Endometrial microvascular endothelial cells (primary cell): ENCODE results near the gene CHI3L1. TPM values are rescaled to one million over a fixed set of nuclear protein-coding genes. Genes with fewer than 3 reads are reported as not detected.

ENCODE experiments used
- in situ Hi-C: cut with HindIII; loops from 2 replicates; pipeline ENCODE4 v1.10.0; 2017; ENCODE audit warnings: low sequenced_read_pairs, low pct_unique_long_range_greater_than_20kb; ENCODE audit errors: inconsistent ontology term
- total RNA-seq: library from RNA; depleted of rRNA; stranded (reverse); fragments of >200 nt; gene quantifications from one replicate; pipeline ENCODE4 v1.2.3, GENCODE V29; 2015; ENCODE audit errors: inconsistent ontology term

Gene CHI3L1
- total RNA-seq, 1 donor from 2014 or later, result not detected

DNA sequence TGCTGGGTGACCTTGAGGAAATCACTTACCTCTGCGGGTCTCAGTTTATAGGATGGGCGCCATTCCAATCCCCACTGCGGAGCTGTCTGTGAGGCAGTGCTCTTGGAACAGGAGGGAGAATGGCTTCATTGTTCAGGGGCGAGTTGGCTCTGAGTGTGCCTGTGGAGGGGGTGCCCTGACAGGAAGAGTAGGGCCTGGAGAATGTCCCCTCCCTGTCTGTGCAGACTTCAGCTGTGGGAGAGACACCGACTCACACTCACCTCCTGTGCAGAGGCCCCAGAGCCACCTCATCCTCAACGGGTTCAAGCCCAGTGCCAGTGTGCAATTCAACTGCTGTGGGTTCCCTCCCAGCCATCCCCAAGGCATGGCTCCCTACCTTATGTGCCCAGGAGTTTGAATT is 41.8 kb downstream of the CHI3L1 start:
- in situ Hi-C loops, result loop anchor here (25.0 kb wide), 1 partner anchor 107 kb away; the partner anchor contains the start of gene PPFIA4

DNA sequence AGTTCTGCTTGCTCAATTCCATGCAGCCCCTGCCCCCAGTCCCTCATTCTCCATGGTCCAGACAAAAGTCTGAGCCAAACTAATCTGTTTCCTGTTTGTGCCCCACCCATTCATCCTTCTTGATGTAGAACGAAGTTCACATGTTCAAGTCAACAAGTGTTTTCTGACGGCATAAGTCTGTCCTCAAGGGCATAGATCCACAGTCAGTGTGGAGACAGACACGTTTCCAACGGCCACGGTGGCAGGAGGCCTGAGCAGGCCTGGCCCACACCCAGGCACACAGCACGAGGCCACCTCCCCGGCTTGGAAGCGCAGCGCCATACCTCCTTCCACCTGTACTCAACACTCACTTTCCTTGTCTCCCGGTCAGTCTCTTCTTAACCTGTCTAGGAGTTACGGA is 42.9 kb downstream of the CHI3L1 start:
- in situ Hi-C loops, result loop anchor here (25.0 kb wide), 1 partner anchor 106 kb away; the partner anchor contains the start of gene PPFIA4

DNA sequence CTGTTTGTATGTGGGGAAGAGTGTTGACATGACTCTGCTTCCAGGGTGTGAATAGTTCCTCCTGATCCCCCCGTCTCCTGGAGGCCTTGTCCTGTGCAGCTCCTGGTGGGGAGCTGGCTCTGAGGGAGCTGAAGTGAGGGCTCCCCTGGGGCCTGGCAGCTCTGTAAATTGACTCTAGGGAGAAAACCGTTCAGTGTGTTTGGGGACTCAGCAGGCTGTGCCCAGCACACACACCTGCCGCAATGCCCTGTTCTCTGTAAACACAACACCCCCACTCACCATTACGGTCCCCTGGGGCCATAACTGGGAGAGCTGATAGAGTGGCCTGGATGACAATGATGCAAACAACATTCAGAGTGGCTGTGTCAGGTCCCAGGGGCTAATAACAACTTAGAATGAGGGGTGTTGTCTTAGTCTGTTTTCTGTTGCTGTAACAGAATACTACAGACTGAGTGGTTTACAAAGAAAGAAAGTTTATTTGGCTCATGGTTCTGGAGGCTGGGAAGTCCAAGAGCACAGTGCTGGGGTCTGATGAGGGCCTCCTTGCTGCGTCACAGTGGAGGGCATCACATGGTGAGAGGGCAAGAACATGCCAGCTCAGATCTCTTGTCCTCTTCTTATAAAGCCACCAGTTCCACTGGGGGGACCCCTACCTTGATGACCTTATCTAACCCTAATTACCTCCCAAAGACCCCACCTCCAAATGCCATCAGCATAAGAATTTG is 43.7 kb downstream of the CHI3L1 start:
- in situ Hi-C loops, result loop anchor here (25.0 kb wide), 1 partner anchor 106 kb away; the partner anchor contains the start of gene PPFIA4

DNA sequence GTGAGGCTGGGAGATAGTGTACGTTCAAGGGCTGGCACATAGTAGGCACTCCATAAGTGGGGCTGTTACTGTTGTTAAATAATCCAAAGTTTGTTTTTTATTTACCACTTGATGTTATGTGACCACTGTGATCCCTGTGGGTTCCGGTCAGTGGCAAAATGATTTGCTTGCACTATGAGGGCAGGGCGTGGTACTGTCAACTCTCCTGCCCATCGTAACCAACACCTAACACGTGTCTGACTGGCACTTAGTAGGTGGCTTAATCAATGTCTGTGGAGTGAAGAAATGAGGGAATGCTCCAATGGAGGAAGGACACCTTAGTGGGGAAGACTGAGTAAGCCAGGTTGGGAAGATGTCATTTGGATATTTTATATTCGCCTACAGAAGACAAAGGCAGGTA is 44.4 kb downstream of the CHI3L1 start:
- in situ Hi-C loops, result loop anchor here (25.0 kb wide), 1 partner anchor 105 kb away; the partner anchor contains the start of gene PPFIA4

DNA sequence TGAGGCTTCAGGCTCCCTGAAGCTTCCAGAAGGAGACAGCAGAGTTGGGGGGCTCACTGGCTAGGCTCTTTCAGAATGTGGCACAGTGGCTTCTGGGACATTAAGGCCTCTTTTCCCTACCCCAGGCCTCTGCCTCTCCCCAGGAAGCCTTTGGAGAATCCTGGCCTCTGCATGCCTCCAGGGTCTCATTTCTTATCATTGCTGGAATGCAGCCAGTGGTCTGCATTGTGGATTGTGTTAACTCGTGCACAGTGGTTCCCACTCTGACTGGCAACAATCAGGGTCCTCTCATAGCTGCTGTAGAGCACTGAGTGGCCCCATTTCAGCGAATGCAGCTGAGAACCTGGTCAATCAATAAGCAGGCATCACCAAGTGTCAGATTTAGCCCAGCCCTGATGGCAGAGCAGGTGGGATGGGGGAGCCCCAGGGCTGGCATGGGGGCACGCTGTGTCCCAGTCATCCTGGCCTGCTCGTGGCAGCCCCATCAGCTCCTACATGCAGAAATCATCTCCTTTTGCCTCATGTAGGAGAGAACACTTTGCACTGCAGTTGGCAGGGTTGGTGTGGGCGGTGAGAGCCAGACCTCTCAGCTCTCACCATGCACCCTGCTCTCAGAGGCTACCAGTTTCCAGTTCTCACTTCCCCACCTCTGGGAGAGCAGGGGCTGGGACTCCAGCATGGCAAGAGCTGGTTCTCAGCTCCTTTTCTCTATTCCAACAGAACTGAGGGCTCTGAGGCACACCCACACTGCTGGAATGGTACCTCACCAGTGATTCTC is 45.6 kb downstream of the CHI3L1 start:
- in situ Hi-C loops, result loop anchor here (25.0 kb wide), 1 partner anchor 104 kb away; the partner anchor contains the start of gene PPFIA4

DNA sequence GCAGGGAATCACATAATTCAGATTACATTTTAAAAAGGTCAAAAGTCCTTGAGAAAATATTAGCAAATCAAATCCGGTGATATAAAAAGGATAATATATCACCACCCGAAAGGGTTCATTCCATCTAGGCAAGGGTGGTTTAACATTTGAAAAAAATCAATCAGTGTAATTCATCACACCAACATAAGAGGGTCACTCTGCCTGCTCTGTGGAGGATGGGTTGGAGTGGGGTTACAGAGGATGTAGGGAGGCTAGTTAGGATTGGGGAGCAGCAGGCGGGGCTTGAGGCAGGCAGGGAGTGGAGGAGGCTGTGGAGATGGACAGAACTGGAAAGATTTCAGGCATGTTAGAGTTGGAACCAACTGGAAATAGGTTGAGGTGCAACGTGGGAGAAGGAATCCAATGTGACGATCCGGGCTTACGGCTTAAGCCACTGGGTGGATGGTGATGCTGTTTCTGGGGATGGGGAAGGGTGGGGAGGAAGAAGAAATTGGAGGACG is 46.5 kb downstream of the CHI3L1 start:
- in situ Hi-C loops, result loop anchor here (25.0 kb wide), 1 partner anchor 103 kb away; the partner anchor contains the start of gene PPFIA4

DNA sequence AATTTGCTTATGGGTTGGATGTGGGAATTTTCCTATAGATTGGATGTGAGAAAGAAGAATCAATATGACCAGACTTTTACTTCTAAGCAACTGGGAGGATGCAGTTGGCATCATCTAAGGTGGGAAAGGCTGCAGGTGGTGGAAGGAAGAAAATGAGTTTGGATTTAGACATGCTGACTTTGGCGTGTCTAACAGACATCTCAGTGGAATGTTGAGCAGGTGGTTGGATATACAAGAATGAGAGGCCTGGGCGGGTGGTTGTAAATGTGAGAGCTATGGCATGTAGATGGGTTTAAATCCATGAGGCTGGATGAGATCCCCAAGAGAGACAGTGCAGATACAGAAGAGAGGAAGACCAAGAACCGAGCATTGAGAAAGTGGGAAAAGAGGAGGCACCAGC is 48.4 kb downstream of the CHI3L1 start:
- in situ Hi-C loops, result loop anchor here (25.0 kb wide), 1 partner anchor 101 kb away; the partner anchor contains the start of gene PPFIA4

DNA sequence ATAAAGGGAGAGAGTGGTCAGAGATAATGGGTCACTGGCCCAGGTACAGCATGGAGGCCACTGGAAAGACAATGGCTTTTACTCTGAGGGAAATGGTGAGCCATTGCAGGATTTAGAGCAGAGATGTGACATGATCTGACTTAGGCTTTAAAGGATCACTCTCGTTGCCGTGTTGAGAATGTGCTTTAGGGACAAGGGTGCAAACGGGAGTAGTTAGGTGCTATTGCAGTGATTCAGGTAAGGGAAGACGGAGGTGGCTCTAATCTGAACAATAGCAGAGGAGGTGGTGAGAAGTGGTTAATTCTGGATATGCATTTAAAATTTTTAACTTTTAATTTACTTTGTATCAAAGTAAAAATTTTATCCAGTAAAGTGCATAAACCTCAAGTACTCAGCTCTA is 49.2 kb downstream of the CHI3L1 start:
- in situ Hi-C loops, result loop anchor here (25.0 kb wide), 1 partner anchor 100 kb away; the partner anchor contains the start of gene PPFIA4

DNA sequence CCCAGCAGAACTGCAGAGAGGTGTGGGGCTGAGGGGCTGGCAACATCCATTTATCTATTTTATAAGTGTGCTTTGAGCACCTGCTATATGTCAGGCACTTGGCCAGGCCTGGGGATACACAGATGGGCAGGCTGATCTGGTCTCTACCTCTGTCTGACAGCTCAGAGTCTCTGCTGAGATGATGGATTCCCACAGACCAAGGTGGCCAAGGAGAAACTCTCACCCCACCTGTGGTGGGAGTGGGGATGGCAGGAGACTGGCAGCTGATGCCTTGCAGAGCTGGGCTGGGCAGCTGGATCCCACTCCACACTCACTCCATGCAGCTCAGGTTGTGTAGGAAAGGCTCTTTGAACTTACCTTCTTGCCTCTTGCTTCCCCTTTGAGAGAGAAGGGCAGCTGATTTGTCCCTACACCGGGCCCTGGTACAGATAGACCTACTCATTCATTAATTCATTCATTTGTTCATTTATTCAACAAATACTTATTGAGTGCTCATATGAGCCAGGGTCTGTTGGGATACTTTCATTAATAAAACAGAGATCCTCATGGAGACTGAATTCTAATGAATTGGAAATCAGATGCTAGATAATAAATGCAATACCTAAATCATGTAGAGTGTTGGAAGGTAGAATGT is 50.0 kb downstream of the CHI3L1 start:
- in situ Hi-C loops, result loop anchor here (25.0 kb wide), 1 partner anchor 99 kb away; the partner anchor contains the start of gene PPFIA4

DNA sequence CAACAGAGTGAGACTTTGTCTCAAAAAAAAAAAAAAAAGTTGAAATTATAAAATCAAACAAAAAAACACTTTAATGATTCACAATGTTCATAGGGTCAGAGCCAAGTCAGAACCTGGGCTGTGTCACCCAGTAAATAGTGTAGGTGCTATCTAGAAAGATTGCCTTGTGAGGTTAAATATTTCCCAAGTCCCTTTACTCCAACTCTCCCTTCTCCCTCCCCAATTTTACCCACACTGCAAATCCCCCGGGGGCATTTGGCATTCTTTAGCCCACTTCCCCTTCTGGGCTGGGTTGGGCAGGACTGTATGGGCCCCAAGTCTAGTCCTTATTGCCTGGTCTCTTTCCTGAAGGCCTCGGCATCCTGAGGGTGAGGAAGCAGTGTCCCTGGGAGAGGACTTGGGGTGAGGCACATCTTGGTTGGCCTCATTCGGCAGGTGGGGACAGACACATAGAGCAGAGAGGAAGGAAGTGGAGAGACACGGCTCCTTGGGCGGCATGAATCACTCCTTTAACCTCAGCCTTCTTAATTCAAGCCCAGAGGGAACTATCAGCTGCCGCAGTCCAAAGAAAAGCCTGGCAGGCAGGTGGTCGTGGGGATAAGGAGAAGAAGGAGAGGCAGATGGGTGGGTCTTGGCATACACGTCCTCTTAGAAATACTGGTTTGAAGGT is 50.7 kb downstream of the CHI3L1 start:
- in situ Hi-C loops, result loop anchor here (25.0 kb wide), 1 partner anchor 98 kb away; the partner anchor contains the start of gene PPFIA4

DNA sequence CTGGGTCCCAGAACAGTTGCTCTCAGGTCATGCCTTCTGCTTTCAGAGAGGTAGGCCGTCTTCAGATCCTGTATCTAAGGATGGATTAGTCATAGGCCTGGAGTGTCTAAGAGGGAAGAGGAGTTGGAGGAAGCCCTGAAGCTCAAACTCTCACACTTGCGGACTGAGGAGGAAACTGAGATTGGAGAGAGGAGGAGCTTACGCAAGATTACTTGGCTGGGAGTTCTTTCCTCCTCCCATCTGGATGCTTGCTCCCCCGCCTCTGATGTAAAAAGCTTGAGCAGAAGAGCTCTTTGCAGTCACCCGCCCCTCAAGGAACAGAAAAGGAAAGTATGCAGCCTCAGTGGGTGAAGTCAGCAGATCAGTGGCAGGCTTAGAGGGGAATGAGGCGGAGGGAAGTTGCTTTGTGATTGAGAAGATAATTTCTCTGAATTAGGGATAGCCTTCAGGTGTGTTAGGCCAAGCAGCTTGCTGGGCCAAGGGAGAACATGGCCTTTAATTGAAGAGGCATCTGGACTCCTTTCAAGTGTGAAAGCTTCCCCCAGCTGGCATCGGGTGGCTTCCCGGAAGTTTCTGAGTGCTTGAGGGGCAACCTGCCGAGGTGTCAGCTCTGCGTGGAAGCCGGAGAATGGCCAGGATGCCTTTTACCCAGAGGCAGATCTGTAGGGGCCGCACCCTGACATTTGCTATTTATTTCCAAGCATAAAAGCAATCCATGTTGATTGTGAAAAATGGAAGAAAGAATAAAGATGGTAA is 52.4 kb downstream of the CHI3L1 start:
- in situ Hi-C loops, result loop anchor here (25.0 kb wide), 1 partner anchor 97 kb away; the partner anchor contains the start of gene PPFIA4

DNA sequence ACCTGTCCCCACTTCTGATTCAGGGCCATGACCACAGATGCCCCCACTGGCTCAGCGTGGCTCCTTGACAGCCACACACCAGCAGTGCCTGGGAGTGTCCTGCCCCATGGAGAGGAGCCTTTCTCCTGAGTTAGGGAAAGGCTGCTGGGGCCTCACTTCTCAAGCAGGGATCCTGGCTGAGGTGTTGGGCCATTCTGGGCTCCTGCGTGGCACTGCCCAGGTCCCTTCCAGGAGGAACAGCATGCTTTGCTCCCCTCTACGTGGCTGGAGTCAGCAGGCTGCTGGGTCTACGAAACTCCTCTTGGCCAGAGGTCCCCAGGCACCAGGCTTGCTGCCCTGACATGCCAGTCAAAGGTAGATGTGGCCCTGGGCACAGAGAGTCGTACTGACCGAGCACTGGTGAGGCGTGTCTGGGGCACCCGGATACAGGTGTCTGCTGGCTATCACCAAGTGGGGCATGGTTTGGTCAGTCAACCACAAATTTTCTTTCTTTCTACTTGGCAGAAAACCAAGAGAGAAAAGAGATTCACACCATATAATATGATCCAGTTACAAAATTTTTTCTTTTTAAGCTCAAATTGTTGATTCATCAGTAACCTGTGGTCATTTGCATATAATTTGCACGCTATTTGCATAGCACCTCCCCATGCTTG is 54.8 kb downstream of the CHI3L1 start:
- in situ Hi-C loops, result loop anchor here (25.0 kb wide), 1 partner anchor 94 kb away; the partner anchor contains the start of gene PPFIA4

DNA sequence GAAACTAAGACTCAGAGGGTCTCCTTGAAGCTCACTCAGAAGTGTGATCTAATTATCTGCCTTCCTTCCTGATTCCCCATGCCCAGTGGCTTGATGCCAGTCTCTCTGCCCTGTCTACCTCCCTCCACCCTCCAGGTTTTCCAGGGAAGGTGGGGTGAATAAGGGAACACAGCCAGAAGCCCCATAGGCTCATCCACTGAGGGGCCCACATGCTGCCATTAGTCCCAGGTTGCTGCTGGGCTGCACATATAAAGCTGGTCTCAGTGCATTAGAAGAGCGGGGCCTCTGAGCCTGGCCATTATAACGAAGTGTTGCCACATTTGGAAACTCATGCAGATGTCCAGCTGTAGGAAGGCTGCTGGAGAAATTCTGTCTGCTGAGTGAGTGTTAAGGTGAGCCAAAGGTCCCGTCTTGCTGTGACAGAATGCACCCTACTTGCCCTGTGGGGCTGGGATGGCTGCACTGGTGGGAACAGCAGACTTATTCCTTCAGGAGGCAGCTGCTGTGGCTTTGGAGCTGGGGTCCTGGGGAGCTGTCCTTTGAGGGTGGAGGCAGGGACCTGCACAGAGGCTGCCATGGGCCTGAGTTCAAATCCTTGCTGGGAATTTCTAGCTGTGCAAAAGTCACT is 56.0 kb downstream of the CHI3L1 start:
- in situ Hi-C loops, result loop anchor here (25.0 kb wide), 1 partner anchor 93 kb away; the partner anchor contains the start of gene PPFIA4

DNA sequence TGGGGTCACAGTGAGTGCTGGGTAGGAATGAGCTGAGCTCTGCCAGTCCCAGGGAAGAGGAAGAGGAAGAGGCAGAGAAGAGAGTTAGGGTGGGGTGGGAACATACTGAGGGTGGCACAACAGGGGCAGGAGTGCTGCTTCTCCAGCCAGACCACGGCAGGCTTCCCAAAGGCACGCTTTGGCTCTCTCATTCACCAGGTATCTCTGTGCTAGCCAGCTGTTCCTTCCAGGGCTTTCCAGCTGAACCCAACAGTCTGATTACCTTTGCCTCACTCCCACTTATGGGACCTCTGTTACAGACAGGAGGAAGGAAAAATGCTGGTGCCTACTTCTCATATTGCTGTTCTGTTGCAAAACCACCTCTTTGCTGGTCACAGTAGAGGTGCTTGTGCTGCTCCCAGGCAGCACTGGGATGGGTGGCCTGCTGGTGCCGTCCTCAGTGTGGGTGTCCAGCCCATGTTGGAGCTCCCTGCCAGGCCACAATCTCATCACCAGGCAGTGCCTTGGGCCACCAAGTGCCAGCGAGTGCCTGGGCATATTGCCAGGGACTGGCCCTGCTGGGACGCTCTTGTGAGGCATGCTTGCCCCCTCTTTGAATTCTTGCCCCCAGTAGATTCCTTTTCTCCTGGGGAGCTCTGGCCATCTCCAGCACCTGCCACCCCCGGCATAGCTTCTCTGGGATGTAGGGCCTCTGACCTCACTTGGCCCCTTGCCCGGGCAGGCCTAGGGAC is 56.8 kb downstream of the CHI3L1 start:
- in situ Hi-C loops, result loop anchor here (25.0 kb wide), 1 partner anchor 92 kb away; the partner anchor contains the start of gene PPFIA4
